LNCaP clone FGC (cell line): ENCODE measurements around the gene ASPRV1.

Source experiments
- DNase-seq: peaks from one replicate; pipeline ENCODE4 v3.0.0-alpha.2; 2011; ENCODE audit warnings: low read depth
- H3K4me3 ChIP-seq: 2 replicates; pipeline ENCODE4 v1.5.1; 2011; ENCODE audit warnings: mild to moderate bottlenecking, low read depth, low read length, control low read depth
- TF ChIP-seq, protein P1 (sequence below): IDR thresholded peaks from 2 replicates; pipeline ENCODE4 v1.5.1; 2012; ENCODE audit warnings: mild to moderate bottlenecking; ENCODE audit not compliant: control insufficient read depth, insufficient read depth; ENCODE audit errors: extremely low read depth

ASPRV1 gene

DNA sequence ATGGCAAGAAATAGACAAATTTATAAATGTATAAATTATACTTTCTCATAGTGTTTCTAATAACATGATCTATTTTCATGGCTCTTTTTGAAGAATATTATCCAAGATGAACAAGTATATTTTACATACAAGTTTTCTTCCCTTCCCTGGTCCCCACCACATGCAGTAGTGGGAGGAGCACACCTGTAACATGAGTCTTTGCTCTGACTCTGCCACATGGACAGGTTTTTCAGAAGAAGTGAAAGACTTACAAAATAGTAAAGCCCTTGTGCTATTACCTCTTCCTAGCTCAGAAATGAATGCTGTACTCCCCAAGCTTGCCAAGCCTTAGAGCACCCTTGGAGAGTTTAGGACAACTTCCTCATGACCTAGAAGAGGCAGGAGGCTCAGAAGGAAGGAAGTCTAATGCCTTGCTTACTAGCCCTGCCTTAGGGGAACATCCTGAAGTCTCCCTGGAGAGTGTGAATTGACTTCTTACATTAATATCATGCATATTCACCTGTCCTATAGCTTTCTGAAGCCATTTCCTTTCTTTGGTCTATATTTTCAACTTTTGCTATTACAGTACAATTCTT lies 28.1 kb downstream of the ASPRV1 start:
- no peak overlapping the region for H3K4me3 ChIP-seq
- TF ChIP-seq, protein P1, sequence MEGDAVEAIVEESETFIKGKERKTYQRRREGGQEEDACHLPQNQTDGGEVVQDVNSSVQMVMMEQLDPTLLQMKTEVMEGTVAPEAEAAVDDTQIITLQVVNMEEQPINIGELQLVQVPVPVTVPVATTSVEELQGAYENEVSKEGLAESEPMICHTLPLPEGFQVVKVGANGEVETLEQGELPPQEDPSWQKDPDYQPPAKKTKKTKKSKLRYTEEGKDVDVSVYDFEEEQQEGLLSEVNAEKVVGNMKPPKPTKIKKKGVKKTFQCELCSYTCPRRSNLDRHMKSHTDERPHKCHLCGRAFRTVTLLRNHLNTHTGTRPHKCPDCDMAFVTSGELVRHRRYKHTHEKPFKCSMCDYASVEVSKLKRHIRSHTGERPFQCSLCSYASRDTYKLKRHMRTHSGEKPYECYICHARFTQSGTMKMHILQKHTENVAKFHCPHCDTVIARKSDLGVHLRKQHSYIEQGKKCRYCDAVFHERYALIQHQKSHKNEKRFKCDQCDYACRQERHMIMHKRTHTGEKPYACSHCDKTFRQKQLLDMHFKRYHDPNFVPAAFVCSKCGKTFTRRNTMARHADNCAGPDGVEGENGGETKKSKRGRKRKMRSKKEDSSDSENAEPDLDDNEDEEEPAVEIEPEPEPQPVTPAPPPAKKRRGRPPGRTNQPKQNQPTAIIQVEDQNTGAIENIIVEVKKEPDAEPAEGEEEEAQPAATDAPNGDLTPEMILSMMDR: no peak
- no peak for DNase-seq

DNA sequence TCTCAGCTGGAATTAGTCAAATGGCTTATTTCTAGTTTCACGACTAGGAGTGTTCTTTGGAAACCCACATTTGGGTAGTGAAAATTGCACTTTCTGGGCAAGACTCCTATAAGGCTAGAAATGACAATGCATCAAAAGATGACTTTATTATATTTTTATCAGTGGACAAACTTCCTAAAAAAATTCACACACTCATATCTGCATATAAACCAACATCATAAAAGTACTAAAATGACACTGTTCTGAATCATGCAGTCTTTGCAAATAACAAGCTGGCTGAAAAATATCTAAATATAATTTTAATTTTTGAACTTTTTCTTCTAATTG lies 28.9 kb downstream of the ASPRV1 start:
- H3K4me3 ChIP-seq: no peak overlapping the region
- TF ChIP-seq, protein P1: no peak
- no peak for DNase-seq

DNA sequence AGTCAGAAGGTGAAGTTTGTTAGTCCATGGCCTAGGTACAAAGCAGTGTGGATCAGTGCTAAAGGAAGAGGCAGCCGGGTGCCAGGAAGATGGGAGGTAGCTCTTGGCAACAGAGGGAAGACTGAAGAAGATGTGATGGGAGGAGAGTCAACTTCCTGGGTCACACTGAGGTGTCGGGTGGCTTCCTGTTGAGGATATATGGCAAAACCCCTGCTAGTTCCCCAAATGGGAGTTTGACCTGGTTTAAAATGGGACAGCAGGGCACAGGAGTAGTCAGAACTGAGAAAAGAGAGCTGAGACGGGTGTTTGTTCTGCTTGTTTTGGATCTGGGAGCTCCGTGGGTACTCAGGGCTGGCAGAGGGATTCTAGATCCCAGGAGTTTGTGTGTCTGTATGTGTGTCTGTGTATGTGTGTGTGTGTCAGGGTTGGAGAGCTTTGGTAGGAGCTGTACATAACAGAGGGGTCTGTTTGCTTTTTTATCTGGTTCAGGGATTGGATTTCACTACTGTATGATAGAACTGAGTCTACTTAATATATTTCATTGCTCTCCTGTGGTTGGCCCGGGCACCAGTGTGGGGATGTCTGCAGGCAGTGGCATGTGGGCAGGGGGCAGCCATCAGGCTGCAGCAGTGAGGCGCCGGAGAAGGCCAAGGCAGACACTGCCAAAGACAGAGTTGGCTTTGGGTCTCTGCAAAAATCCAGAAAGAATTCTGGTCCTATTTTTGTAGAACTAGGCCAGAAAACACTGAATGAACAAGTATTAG lies 29.4 kb downstream of the ASPRV1 start:
- no peak for DNase-seq
- no peak overlapping the region for H3K4me3 ChIP-seq
- TF ChIP-seq, protein P1: no peak

DNA sequence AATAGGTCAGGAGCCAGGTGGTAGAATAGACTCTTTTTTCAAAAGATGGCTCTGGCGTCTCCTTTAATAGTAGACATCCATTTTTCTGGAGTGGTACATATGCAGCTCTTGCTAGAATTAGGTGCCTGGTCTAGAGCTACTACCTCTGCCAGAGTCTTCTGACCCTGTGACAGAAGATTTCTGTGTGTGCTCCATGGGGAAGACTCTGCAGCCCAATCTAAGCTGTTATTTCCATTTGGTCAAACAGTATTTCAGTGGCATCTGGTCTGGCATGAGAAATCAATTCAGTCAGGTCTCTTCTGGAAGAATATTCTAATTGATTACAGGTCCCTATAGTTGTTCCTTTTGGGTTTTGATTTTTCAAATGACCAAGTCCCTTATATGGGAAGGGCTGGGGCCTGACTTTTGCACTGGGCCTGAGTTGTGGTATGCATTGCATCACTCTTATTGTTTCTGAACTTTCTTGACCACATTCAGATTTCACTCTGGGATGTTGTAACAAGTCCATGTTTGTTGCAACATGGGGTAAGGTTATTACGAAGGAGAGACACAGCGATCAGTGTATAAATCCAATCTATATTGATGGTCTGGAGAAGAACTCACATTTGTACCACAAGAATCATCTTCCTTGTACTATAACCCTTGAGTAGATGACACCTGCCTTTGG lies 34.4 kb downstream of the ASPRV1 start:
- no peak for DNase-seq
- H3K4me3 ChIP-seq: no peak overlapping the region
- TF ChIP-seq, protein P1: no peak

DNA sequence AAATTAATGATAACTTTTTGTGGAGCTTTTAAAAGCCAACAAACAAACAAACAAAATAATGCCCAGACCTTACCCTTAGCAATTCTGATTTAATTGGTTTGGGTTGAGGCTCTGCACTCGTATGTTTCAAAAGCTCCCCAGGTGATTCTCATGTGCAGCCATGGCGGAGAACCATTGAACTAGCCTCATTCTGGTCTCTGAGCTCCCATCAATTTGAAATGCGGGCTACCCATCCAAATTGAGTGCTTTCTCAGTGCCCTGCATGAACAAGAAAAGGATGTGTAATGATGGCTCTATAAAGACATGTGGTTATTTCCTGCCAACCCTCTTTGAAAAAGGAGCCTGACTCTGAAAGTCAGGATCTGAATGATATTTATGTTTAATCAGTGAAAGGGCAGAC lies 38.3 kb downstream of the ASPRV1 start:
- TF ChIP-seq, protein P1: no peak
- no peak for DNase-seq
- H3K4me3 ChIP-seq: no peak overlapping the region

DNA sequence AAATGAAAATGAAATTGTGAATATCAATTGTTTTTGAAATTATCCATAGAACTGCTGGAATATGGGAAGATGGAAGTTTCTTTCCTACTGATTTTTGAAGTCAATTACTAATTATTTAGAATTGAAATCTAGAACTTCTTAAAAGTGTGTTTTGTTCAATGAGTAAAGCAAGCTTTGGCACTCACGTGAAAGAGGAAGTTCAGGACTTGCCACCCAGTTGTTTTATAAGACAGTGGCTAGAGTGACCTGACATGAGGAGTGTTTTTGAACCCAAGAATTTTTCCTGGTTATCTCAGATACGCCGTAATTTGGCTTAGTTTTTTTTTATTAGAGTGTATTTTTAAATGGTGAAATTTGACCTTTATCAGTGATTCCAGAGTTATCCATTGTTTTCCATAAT lies 43.0 kb downstream of the ASPRV1 start:
- TF ChIP-seq, protein P1: no peak
- H3K4me3 ChIP-seq: no peak overlapping the region
- no peak for DNase-seq
